ENCODE measurements around the gene KLF5. TPM values are rescaled to one million over a fixed set of nuclear protein-coding genes. Genes with fewer than 3 reads are reported as not detected.

KLF5 gene
- total RNA-seq, 1 donor from 2014 or later = 21.4 TPM

GRCh38 chr13:73057284-73058063, 1.3 kb upstream of the KLF5 start:
- peaks cover 26% of the 10 kb centered on the region for H3K4me1 Mint-ChIP-seq (ENCODE audit: low read depth, unreplicated experiment)
- FAIRE-seq = no peak
- H3K4me3 ChIP-seq (ENCODE audit: insufficient read depth, low read depth, low read length) = no peak overlapping the region
- H3K27me3 ChIP-seq (ENCODE audit: insufficient read depth, low read length) = no peaks in the 10 kb centered on the region
- H3K27me3 Mint-ChIP-seq (ENCODE audit: low read depth, unreplicated experiment) = no peaks in the 10 kb centered on the region
- peak overlapping the region; percentile 76 for H3K9ac ChIP-seq (ENCODE audit: low read length)
- H3K4me3 Mint-ChIP-seq (ENCODE audit: unreplicated experiment) = peak overlapping the region; percentile 92
- peaks cover 22% of the 10 kb centered on the region for H3K79me2 ChIP-seq (ENCODE audit: insufficient read depth, low read length)
- H3K36me3 Mint-ChIP-seq (ENCODE audit: low read depth, unreplicated experiment) = peaks cover 2% of the 10 kb centered on the region
- H3K4me2 ChIP-seq (ENCODE audit: low read length) = peak overlapping the region; percentile 86
- no peak for DNase-seq (ENCODE audit: low read depth)
- no peaks in the 10 kb centered on the region for H3K9me3 Mint-ChIP-seq (ENCODE audit: unreplicated experiment)
- H3K36me3 ChIP-seq (ENCODE audit: insufficient read depth, low read length) = peaks cover 7% of the 10 kb centered on the region
- peaks cover 22% of the 10 kb centered on the region for H3K4me1 ChIP-seq (ENCODE audit: insufficient read depth, low read length)
- no peak overlapping the region for H3K27ac Mint-ChIP-seq (ENCODE audit: unreplicated experiment)
- no peak overlapping the region for H3K27ac ChIP-seq (ENCODE audit: low read depth, low read length)
- TF ChIP-seq CTCF (IDR thresholded peaks at IDR 0.05; ENCODE audit: insufficient read depth, low read depth, low read length) = no peak
- peaks cover 12% of the 10 kb centered on the region for H4K20me1 ChIP-seq (ENCODE audit: insufficient read depth, low read length)
- H2AFZ ChIP-seq (ENCODE audit: low read depth, low read length) = no peak overlapping the region
- no peaks in the 10 kb centered on the region for H3K9me3 ChIP-seq (ENCODE audit: insufficient read depth, low read depth, low read length)

GRCh38 chr13:73058064-73058313, 816 bp upstream of the KLF5 start:
- Mint-ChIP-seq H3K9me3 (ENCODE audit: unreplicated experiment) (no peaks in the 10 kb centered on the region), H3K27me3 (ENCODE audit: low read depth, unreplicated experiment) (no peaks in the 10 kb centered on the region), H3K4me3 (ENCODE audit: unreplicated experiment) (peak overlapping the region; percentile 92), H3K4me1 (ENCODE audit: low read depth, unreplicated experiment) (peaks cover 26% of the 10 kb centered on the region), H3K36me3 (ENCODE audit: low read depth, unreplicated experiment) (peaks cover 2% of the 10 kb centered on the region), H3K27ac (ENCODE audit: unreplicated experiment) (no peak overlapping the region)
- peak overlapping the region; percentile 76 for H3K9ac ChIP-seq (ENCODE audit: low read length)
- FAIRE-seq (no peak), DNase-seq (ENCODE audit: low read depth) (no peak)
- peak overlapping the region; percentile 86 for H3K4me2 ChIP-seq (ENCODE audit: low read length)
- H3K27ac ChIP-seq (ENCODE audit: low read depth, low read length) = no peak overlapping the region
- peaks cover 22% of the 10 kb centered on the region for H3K4me1 ChIP-seq (ENCODE audit: insufficient read depth, low read length)
- H3K9me3 ChIP-seq (ENCODE audit: insufficient read depth, low read depth, low read length) = no peaks in the 10 kb centered on the region
- peaks cover 13% of the 10 kb centered on the region for H4K20me1 ChIP-seq (ENCODE audit: insufficient read depth, low read length)
- TF ChIP-seq EZH2 (IDR thresholded peaks at IDR 0.05; ENCODE audit: insufficient read depth, low read length) (no peak), CTCF (IDR thresholded peaks at IDR 0.05; ENCODE audit: insufficient read depth, low read depth, low read length) (no peak)
- peaks cover 8% of the 10 kb centered on the region for H3K36me3 ChIP-seq (ENCODE audit: insufficient read depth, low read length)
- no peaks in the 10 kb centered on the region for H3K27me3 ChIP-seq (ENCODE audit: insufficient read depth, low read length)
- peaks cover 25% of the 10 kb centered on the region for H3K79me2 ChIP-seq (ENCODE audit: insufficient read depth, low read length)
- H2AFZ ChIP-seq (ENCODE audit: low read depth, low read length) = peak overlapping the region; percentile 70
- peak overlapping the region; percentile 84 for H3K4me3 ChIP-seq (ENCODE audit: insufficient read depth, low read depth, low read length)

DNA sequence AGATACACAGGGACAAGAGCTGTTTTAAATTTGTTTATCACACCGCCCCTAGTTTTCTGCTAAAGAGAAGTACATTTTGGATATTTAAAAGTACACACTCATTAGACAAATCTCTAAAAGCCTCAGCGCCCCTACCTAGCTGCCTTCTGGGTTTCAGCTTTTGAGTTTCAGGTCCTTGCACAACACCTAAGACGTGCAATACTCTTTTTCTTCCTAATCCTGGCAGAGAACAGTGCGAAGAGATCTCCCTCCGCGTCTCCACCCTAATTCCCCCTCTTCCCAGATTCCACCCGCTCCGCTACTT, 421 bp upstream of the KLF5 start:
- Histone ChIP-seq H3K9me3 (ENCODE audit: insufficient read depth, low read depth, low read length) (no peaks in the 10 kb centered on the region), H3K27ac (ENCODE audit: low read depth, low read length) (no peak overlapping the region), H2AFZ (ENCODE audit: low read depth, low read length) (peak overlapping the region; percentile 70), H3K79me2 (ENCODE audit: insufficient read depth, low read length) (peaks cover 25% of the 10 kb centered on the region), H4K20me1 (ENCODE audit: insufficient read depth, low read length) (peaks cover 13% of the 10 kb centered on the region), H3K27me3 (ENCODE audit: insufficient read depth, low read length) (no peaks in the 10 kb centered on the region), H3K36me3 (ENCODE audit: insufficient read depth, low read length) (peaks cover 8% of the 10 kb centered on the region), H3K9ac (ENCODE audit: low read length) (peak overlapping the region; percentile 76), H3K4me1 (ENCODE audit: insufficient read depth, low read length) (peaks cover 22% of the 10 kb centered on the region), H3K4me2 (ENCODE audit: low read length) (peak overlapping the region; percentile 86), H3K4me3 (ENCODE audit: insufficient read depth, low read depth, low read length) (peak overlapping the region; percentile 84)
- Mint-ChIP-seq H3K36me3 (ENCODE audit: low read depth, unreplicated experiment) (peaks cover 2% of the 10 kb centered on the region), H3K27me3 (ENCODE audit: low read depth, unreplicated experiment) (no peaks in the 10 kb centered on the region), H3K9me3 (ENCODE audit: unreplicated experiment) (no peaks in the 10 kb centered on the region), H3K4me1 (ENCODE audit: low read depth, unreplicated experiment) (peaks cover 26% of the 10 kb centered on the region), H3K27ac (ENCODE audit: unreplicated experiment) (peak overlapping the region; percentile 37), H3K4me3 (ENCODE audit: unreplicated experiment) (peak overlapping the region; percentile 92)
- FAIRE-seq (no peak), DNase-seq (ENCODE audit: low read depth) (no peak)
- TF ChIP-seq EZH2 (IDR thresholded peaks at IDR 0.05; ENCODE audit: insufficient read depth, low read length) = no peak
- TF ChIP-seq CTCF (IDR thresholded peaks at IDR 0.05; ENCODE audit: insufficient read depth, low read depth, low read length) = no peak

Measured in astrocyte (in vitro differentiated cells and primary cell).